Kidney capillary endothelial cell (primary cell): ENCODE data around the gene NAGA.
"Not testable (repeated sequence)": the region's sequence is repeated elsewhere in the genome, so short reads cannot be mapped to it uniquely, and the experiment has no call there.

Experiments used
- DNase-seq: peaks from one replicate; pipeline ENCODE4 v3.0.0-alpha.2; 2018; ENCODE audit warnings: low spot score

The NAGA gene

DNA sequence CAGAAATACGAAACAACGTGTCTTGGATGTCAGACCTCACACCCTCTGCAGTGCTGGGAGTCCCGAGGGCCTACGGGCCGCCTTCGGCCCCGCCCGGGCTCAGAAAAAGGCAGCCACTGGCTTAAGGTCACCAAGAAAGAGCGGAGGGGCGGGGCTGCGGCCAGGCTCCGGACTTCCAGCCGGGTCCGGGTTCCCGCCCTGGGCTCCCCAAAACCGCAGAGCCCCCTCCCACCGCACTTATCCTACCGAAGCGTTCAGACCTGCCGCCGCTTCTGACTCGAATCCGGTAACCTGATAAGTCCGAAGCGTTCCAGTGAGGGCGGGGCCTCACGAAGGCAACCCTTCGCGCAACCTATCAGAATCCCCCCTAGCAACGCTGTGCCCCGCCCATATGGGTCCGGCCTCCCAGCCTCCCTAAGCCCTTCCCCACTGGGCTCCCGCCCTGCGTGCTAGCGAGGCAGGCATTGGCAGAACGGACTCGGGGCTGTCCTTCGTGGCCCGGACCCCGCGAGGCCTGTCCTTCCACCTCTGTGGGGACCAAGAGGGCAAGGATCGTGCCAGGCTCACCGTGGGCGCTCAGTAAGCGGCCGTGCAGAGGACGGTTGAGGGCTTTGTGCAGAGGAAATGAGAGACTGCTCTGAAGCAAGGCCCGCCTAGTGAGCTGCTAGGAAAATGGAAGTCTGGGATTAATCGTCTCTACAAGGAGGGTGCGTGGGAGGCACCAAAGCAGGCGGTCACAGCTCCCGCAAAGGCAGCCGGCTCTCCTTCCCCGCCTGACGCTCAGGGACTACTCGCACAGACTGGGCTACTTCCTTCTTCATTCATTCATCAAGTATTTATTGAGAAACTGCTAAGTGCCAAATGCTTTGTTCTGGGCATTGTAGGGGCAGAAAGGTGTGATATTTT lies at the start of gene NAGA:
Gene NAGA (minus strand): TSS at position 296 of the 906 bp plus-strand sequence. CDS start 515 bp downstream, outside the sequence.
- DNase-seq: peak; percentile 87

DNA sequence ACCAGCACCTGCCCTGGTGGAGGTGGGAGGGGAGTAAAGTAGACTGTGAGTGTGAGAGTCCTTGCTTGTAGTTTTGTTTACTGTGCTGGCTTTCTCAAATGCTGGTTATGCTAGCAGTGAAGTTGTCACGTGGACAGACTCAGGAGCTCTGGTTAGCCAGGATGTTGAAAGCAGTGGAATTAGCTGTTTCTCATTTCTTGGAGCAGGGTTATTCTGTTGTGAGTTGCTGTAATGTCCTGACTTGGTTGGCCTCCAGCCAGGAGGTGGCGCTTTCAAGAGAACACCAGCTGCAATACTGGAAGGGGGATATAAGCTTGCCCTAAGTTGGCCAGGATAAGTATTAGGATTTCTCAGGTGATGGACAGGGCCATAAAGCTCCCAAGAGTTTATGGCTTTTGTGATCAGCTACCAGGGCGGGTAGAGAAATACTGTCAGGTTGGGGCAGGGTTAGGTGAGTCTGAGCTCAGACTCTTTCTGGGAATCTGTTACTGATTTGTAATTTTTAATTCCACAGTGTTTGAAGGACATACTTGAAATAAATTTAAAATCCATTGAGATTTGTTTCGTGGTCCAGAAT lies 46.3 kb upstream of the NAGA start:
- DNase-seq: no peak

DNA sequence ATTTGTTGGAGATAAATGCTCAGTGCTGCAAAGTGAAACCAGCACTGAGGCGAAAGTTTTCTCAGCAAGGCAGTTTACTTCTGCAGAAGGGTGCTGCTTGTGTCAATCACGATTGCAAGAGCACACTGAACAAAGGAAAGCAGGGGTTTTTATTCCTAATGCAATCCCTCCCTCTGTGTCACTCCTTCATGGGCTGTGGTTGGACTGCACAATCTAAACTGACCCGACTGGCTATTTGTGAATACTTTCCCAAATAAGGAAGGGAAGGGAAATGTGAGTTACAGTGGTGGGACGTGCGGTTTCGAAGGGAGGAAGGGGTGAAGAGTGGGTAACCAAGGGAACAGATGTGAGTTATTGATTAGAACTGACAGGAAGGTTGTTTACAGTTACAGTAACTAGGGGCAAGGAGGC lies 44.8 kb upstream of the NAGA start:
- DNase-seq: not testable (repeated sequence)

DNA sequence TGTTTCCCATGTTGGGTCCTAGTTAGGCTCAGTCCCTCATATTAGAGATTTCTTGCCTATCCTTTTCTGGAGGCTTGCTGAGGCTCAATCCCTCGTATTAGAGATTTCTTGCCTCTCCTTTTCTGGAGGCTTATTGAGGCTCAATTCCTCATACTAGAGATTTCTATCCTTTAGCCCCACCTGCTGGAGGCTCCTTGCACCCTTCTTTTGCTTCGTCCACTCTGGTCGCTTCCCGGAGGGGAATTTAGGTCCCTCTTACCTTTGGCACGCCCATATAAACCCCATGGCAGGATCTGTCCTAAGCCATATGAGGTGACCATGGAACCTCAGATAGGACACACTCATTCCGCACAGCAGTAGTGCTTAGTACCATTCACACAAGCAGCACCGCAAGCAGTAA lies 44.1 kb upstream of the NAGA start:
- DNase-seq: peak; percentile 19

DNA sequence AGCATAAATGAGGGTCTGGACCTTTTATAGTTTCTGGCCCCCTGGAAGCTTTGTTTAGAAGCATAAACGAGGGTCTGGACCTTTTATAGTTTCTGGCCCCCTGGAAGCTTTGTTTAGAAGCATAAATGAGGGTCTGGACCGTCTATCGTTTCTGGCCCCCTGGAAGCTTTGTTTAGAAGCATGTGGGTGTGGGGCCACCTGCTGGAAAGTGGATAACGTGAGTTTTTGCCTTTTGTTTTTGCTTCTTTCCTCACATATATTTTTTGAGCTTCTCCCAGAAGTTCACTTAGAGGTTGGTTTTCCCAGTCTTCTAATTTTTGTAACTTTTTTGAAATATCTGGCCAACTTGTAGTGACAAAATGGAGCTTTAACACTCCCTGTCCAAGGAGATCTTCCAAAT lies 42.2 kb upstream of the NAGA start:
- DNase-seq: not testable (repeated sequence)

DNA sequence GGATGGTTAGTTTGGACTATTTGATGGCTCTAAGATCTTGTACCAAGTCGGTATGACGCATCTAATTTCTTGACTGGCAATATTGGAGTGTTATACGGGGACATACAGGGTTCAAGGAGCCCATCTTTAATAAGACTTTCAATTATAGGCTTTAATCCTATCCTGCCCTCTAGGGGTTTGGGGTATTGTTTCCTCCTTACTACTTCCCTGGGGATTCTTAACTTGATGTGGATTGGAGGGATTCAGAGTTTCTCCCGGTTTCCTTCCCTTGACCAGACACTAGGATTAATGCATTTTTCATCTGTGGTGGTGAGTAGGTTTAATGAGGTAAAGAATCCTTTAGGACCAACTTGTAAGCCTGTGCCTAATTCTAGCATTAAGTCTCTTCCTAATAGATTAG lies 41.2 kb upstream of the NAGA start:
- DNase-seq: no peak

DNA sequence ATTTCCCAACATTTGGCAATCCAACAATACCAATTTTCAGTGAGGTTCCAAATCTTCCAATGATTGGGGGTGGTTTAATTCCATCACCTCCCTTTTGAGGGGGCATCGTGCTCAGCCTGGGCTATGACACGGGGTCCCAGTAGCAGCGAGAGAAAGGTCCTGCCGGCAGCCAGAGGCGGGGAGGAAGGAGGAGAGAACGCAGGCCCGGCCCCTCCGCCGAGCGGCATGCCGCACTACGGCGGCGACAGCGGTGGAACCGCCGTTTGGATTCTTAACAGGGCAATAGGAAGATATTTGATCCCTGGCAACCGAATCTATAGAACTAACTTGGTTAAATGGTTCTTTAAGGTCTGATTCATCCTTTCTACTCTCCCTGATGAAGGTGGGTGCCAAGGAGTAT lies 38.2 kb upstream of the NAGA start:
- DNase-seq: no peak

DNA sequence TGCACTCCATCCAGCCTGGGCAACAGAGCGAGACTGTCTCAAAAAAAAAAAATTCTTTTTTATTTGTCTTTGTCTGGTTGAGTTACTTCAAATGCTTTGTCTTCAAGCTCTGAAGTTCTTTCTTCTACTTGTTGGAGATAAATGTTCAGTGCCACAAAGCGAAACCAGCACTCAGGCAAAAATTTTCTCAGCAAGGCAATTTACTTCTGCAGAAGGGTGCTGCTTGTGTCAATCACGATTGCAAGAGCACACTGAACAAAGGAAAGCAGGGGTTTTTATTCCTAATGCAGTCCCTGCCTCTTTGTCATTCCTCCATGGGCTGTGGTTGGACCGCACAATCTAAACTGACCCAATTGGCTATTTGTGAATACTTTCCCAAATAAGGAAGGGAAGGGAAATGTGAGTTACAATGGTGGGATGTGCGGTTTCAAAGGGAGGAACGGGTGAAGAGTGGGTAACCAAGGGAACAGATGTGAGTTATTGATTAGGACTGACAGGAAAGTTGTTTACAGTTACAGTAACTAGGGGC lies 33.8 kb upstream of the NAGA start:
- not testable (repeated sequence) for DNase-seq

DNA sequence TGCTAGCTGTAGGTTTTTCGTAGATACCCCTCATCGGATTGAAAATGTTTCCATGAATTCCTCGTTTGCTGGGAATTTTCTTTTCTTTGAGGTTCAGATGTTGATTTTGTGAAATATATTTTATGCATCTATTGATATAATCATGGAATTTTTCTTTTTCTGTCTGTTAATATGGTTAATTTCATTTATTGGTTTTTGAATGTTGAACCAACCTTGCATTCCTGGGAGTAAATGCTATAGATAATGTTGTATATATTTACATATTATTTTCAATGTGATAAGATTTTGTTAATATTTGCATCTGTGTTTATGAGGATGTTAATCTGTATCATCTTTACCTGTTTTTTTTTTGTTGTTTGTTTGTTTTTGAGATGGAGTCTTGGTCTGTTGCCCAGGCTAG lies 30.6 kb upstream of the NAGA start:
- DNase-seq: no peak

DNA sequence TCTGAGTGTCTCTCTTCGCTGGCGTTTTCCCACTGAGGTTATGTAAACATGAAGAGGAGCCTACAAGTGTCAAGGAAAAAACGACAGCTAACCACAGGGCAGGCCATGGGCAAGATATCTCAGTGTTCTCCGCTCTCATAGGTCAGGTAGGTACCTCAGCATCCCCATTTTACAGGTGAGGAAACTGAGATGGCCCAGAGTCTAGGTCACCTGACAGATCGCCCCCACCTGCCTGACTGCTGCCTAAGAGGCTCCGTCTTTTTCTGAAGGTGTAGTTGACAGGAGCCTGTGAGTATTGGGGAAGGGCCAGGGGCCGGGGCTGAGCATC lies 20.8 kb upstream of the NAGA start:
- no peak for DNase-seq

DNA sequence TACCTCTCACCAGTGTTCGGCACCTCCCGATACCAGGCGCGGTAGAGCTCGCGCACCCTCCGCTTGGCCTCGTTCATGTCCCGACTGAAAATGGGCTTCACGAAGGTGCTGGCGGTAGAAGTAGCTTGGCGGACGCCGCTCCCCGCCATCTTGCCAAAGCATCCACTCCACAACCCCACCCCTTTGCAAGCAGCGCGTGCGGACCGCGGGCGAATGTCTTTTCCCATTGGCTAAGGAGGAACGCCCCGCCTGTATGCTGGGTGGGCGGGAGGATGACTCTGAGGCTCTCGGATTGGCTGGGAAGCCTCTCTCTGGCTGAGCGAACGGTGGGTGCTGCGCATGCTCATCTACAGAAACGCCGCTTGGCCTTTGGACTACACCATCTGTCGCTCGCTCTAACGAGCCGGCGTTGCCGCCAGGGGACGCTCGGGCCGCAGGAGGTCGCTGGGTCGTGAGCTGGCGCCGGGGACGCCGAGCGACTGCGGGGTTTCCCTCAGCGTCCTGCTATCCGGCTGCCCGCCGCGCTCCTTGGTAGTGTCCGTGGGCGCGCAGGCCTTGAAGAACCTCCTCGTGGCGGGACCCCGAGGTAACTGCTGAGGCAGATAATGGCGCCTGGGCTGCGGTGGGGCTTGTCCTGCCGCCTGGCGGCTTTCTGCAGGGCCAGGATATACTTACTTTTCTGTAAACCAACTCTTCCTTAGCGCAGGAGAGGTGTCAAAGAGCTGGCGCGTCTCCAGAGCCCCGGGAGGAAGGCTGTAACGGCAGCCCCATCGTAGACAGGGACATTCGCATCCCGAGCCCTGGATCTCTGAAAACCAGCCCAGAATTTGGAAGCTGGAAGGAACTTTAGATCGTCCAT lies 20.2 kb upstream of the NAGA start, which contains the start of gene NDUFA6:
Gene NDUFA6 (minus strand): TSS at position 177 of the 859 bp plus-strand sequence. CDS start 28 bp downstream, at position 149.
- peak; percentile 99 for DNase-seq

DNA sequence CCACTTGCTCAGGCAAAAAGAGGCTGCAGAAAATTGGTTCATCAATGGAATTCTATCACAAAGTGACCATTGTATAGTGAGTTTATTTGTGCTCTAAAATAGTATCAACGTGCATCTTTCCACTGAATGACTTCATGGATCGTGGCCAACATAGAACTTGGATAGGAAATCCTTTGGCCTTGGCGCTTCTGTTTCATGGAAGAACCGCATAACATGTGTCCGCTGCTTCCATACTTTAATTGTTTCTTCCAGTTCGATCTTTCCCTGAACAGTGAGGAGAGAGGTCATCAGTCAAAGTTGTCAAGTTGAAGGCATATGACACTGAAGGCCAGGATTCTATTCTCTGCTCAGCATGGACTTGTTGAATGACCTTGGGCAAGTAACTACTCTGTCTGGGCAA lies 15.4 kb upstream of the NAGA start:
- peak; percentile 28 for DNase-seq

DNA sequence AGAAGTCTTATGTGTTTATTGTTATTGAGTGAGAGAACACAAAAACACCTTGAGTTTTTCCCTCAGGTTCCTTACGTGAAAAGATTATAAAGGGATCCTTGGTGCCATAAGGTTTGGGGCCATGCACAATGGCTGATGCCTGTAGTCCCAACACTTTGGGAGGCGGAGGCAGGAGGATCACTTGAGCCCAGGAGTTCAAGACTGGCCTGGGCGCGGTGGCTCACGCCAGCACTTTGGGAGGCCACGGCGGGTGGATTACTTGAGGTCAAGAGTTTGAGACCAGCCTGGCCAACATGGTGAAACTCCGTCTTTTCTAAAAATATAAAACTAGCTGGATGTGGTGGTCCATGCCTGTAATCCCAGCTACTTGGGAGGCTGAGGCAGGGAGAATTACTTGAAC lies 14.3 kb upstream of the NAGA start:
- DNase-seq: no peak

DNA sequence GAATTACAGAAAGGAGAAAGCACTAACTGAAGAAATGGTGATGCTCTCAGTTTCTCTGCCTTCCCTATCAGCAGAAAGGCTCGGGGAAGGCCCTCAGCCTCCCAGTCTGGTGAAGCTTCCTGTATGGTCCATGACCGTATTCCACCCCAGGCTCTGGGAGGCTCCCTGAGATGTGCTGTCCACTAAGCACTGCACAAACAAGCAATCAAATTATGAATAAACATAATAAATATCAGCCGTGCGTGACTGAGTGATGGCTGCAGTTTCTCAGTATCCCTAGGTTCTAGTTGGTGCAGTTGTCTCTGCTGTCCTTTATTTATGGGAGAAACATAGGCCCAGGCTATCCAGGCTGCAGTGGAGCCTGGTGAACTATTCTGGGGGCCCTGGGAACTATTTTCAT lies 12.5 kb upstream of the NAGA start:
- no peak for DNase-seq

DNA sequence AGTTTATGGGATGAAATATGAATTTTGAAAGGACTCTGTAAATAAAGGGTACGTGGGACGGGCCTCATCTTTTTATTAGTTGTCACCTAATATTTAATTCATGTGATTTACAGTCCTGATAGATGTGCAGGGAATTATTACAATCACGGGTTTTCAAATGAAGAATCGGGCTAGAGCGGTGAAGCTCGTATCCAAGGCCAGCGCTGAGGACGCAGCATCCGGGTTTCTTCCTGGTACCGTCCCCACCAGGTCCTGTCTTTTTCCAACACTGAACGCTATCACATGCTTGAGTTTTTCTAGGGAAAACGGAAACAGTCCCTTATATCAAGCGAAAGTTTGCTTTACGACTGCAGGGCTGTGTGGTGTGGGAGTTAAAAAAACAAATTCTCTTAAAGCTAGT lies 9.7 kb upstream of the NAGA start:
- DNase-seq: peak; percentile 52

DNA sequence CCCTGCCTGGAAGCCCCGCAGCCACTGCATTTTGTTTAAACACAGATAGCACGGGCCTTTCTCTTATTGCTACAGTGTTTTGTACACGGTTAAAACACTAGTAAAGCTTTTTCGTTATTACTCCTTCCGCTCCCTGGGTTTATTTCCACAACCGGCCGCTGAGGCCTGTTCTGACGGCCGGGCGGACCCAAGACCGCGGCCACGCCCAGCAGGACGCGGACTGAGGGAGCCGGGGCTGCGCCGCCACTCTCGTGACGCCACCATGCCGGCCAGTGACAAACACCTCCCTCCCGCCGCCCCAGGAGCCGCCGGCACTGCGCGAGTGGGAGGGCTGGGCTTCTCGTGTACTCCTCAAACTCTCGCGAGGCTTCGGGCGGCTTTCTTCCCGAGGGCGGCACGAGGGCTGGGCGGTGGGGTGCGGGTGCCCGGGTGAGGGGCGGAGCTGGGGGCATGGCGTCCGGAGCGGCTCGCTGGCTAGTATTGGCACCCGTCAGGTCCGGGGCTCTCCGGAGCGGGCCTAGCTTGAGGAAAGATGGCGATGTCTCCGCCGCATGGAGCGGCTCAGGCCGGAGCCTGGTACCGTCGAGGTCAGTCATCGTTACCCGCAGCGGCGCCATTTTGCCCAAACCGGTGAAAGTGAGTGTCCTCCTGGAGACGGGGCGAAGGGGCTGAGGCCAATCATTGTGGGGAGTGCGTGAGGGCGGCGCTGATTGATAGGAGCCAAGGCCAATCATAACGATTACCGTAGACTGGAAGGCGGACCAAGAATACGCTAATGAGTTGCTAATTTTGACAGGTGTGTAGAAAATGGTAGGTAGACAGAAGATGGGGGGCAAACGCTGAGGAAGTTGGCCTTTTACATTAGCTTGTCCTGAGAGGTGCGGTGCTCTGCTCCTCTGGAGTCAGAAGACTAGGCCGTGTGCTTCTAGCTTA lies 9.0 kb upstream of the NAGA start, which contains the start of gene SMDT1:
Gene SMDT1 (plus strand): TSS at position 382 of the 933 bp plus-strand sequence. CDS start 69 bp downstream, at position 451.
- DNase-seq: peak; percentile 96

DNA sequence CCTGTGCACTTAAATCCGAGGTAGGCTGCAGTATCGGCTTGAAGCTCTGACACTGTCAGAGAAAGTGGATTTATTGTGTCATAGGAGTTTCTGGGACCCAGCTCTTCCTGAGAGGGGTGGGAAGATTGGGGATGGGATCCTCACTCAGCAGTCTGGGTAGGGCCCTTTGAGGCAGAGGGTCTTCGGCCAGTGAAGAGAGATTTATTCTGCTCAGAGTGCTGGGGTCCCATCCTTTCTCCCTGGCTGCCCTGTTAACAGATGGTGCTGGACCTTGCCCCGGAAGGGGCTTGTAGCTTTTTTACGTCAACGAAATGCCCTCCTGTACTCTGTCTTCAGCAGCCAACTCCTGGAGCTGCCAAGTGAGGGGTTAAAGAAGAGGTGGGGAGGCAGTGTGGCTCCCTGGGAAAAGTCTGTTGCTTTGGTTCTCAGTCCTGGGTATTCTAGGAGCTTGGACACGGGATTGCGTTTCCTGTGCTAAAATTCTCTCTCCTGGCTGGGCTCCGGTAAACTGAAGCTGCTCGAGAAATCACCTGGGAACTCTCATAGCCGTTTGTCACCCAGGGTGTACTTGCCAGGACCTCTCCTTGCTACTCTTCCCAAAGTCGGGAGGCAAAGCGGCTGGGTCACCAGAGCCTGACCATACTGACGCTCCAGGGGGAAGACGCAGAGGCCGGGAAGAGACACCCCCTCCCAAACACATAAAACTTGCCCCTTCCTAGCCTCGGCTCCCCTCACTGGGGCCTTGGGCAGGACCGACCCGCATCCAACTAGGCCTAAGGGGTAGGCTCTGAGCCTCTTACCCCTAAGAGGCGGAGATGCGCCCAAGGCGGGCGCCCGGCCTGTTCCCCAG lies 8.1 kb upstream of the NAGA start:
- no peak for DNase-seq

DNA sequence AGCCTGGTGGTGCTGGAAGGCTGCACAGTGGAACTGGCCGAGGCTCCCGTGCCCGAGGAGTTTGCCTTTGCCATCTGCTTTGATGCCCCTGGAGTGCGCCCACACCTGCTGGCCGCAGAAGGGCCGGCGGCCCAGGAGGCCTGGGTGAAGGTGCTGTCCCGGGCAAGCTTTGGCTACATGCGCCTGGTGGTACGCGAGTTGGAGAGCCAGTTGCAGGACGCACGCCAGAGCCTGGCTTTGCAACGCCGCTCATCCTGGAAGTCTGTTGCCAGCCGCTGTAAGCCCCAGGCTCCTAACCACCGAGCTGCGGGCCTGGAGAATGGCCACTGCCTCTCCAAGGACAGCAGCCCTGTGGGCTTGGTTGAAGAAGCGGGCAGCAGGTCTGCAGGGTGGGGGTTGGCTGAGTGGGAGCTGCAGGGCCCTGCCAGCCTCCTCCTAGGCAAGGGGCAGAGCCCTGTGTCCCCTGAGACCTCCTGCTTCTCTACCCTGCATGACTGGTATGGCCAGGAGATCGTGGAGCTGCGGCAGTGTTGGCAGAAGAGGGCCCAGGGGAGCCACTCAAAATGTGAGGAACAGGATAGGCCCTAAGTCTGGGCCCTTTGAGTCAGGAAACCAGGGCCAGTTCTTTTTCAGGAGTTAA lies 7.0 kb upstream of the NAGA start:
- DNase-seq: no peak

DNA sequence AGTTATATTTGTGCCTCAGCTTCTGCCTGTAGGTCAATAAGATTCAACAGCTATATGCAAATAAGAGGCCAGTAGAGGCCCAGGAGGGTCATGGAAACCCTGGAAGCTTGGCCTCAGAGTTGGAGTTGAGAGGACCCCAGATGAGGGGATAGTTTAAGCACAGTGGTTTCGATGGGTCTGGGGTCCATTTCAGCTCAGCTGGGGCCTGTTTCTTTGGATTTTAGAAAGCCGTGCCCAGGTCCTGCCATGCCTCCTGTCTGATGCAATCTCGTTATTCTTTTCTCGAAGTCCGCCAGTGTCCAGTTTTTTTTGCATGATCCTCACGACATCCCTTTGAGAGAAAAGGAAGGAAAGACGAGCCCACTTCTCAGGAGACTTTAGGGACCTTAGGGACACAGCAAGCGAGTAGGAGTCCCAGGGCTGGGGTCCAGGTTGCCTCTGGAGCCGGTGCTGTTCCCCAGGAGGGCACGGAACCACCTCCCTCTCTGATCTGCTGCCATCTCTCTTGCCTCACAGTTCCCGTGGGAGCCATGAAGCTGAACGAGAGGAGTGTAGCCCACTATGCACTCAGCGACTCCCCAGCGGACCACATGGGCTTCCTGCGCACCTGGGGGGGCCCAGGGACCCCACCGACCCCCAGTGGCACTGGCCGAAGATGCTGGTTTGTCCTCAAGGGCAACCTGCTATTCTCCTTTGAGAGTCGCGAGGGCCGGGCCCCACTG lies 6.3 kb upstream of the NAGA start:
- no peak for DNase-seq
